A549 treated with GW870086 at 1 μM for 4 hours (cell line): Measurements from ENCODE around the gene TMC4. TPM values are rescaled to one million over a fixed set of nuclear protein-coding genes. Genes with fewer than 3 reads are reported as not detected.

ENCODE experiments used
- total RNA-seq: library from RNA; stranded (reverse); fragments of 200-300 nt; extraction: Qiagen RNA extraction; gene quantifications from 5 replicates; pipeline ENCODE4 v1.2.3, GENCODE V29; 2022; ENCODE audit warnings: low read depth

TMC4 gene
- 0.53 to 1.7 TPM (median 0.91 TPM) in 5 replicates for total RNA-seq

GRCh38 chr19:54172471-54173358 is at the start of gene TMC4:
TMC4 (minus strand) TSS chr19:54173160; CDS start chr19:54173117, 43 bp downstream.

GRCh38 chr19:54191011-54191810 is 18.3 kb upstream of the TMC4 start, which contains the start of gene TSEN34:
TSEN34 (plus strand) TSS chr19:54191308; CDS start chr19:54191365, 57 bp downstream.

GRCh38 chr19:54189145-54189734 is 16.3 kb upstream of the TMC4 start, which contains the start of gene MBOAT7:
MBOAT7 (minus strand) TSS chr19:54189580; CDS start chr19:54188508, 1,072 bp downstream.

GRCh38 chr19:54159352-54160181 is 13.4 kb downstream of the TMC4 start, which contains the start of gene LENG1:
LENG1 (minus strand) TSS chr19:54159721; CDS start chr19:54159695, 26 bp downstream.

GRCh38 chr19:54137699-54138488 is 35.1 kb downstream of the TMC4 start, which contains the start of gene CNOT3:
CNOT3 (plus strand) TSS chr19:54137762; CDS start chr19:54142979, 5,217 bp downstream.

GRCh38 chr19:54115109-54116063 is 57.6 kb downstream of the TMC4 start, which contains the start of the genes PRPF31 and TFPT:
PRPF31 (plus strand) TSS chr19:54115754; CDS start chr19:54118279, 2,525 bp downstream.
TFPT (minus strand) TSS chr19:54115657; CDS start chr19:54115269, 388 bp downstream.

Other genes starting within 250 kb of the TMC4 start
- gene CACNG8, start 210.2 kb downstream of the TMC4 start, total RNA-seq, result 0.66 to 1.2 TPM (median 1.1 TPM) in 5 replicates
- 7.9 to 14.2 TPM (median 11.6 TPM) in 5 replicates for gene CACNG6, start 181.5 kb downstream of the TMC4 start, total RNA-seq
- 0.27 to 1.5 TPM (median 0.47 TPM) in 5 replicates for gene VSTM1, start 109.3 kb downstream of the TMC4 start, total RNA-seq
- gene TARM1, start 91.8 kb downstream of the TMC4 start, total RNA-seq, result not detected in 5 replicates
- 0.17 to 0.44 TPM (median 0.23 TPM) in 5 replicates for gene OSCAR, start 72.4 kb downstream of the TMC4 start, total RNA-seq
- 196 to 262 TPM (median 224 TPM) in 5 replicates for gene NDUFA3, start 70.3 kb downstream of the TMC4 start, total RNA-seq
- 19.1 to 23.8 TPM (median 20.9 TPM) in 5 replicates for gene TFPT, start 57.5 kb downstream of the TMC4 start, total RNA-seq
- 104 to 119 TPM (median 115 TPM) in 5 replicates for gene PRPF31, start 57.4 kb downstream of the TMC4 start, total RNA-seq
- gene CNOT3, start 35.4 kb downstream of the TMC4 start, total RNA-seq, result 44.4 to 68.3 TPM (median 63.5 TPM) in 5 replicates
- 7.3 to 9.1 TPM (median 8.1 TPM) in 5 replicates for gene LENG1, start 13.4 kb downstream of the TMC4 start, total RNA-seq
- 115 to 158 TPM (median 153 TPM) in 5 replicates for gene MBOAT7, start 16.4 kb upstream of the TMC4 start, total RNA-seq
- 86.6 to 131 TPM (median 124 TPM) in 5 replicates for gene TSEN34, start 18.1 kb upstream of the TMC4 start, total RNA-seq
- 2,157 to 2,797 TPM (median 2,191 TPM) in 5 replicates for gene RPS9, start 27.7 kb upstream of the TMC4 start, total RNA-seq
- 0.20 to 0.59 TPM (median 0.31 TPM) in 5 replicates for gene LILRB3, start 49.8 kb upstream of the TMC4 start, total RNA-seq
- not detected in 5 replicates for gene LILRA6, start 69.6 kb upstream of the TMC4 start, total RNA-seq
- 0.05 to 0.15 TPM (median 0.05 TPM) in 4 of 5 replicates, not detected in the other for gene LILRB5, start 84.1 kb upstream of the TMC4 start, total RNA-seq
- gene LILRB2, start 108.0 kb upstream of the TMC4 start, total RNA-seq, result 0.06 to 0.24 TPM (median 0.12 TPM) in 4 of 5 replicates, not detected in the other
- not detected in 5 replicates for gene LILRA5, start 140.0 kb upstream of the TMC4 start, total RNA-seq
- gene LILRA4, start 166.0 kb upstream of the TMC4 start, total RNA-seq, result not detected in 5 replicates
- gene LAIR1, start 191.8 kb upstream of the TMC4 start, total RNA-seq, result 0.18 TPM in 1 of 5 replicates, not detected in the others
- 0.21 to 0.30 TPM (median 0.25 TPM) in 4 of 5 replicates, not detected in the other for gene TTYH1, start 242.3 kb upstream of the TMC4 start, total RNA-seq